Nephron (organoid): Measurements from ENCODE around the gene COL6A1.
A peak's percentile ranks its signal among the peaks of the same experiment; 100 is the strongest.

Source experiments
- H3K27ac Mint-ChIP-seq, 3 experiments: 2 replicates each; pipeline ENCODE4 v1.8.0; 2020; ENCODE audit warnings: mixed read lengths in 3 of 3, mild to moderate bottlenecking in 2 of 3, moderate library complexity in 1 of 3
- H3K27me3 Mint-ChIP-seq: 2 replicates; pipeline ENCODE4 v1.8.0; 2021; ENCODE audit warnings: low read depth, mild to moderate bottlenecking, moderate library complexity, mixed read lengths
- H3K36me3 Mint-ChIP-seq: 2 replicates; pipeline ENCODE4 v1.8.0; 2020; ENCODE audit warnings: low read depth, mixed read lengths
- H3K4me1 Mint-ChIP-seq: 2 replicates; pipeline ENCODE4 v1.8.0; 2020; ENCODE audit warnings: mixed read lengths
- H3K4me3 Mint-ChIP-seq, 3 experiments: 2 replicates each; pipeline ENCODE4 v1.8.0; 2020; ENCODE audit warnings: mild to moderate bottlenecking in 3 of 3, mixed read lengths in 3 of 3, moderate library complexity in 2 of 3
- H3K9me3 Mint-ChIP-seq: 2 replicates; pipeline ENCODE4 v1.8.0; 2020; ENCODE audit warnings: mixed read lengths
- TF ChIP-seq, protein P1 (sequence below), 3 experiments: fragments of 200-600 bp; sonication (generic); IDR thresholded peaks; one replicate each; pipeline ENCODE4 v1.5.0; 2021; ENCODE audit warnings: antibody characterized with exemption in 3 of 3; ENCODE audit not compliant: unreplicated experiment in 3 of 3

COL6A1 gene

DNA sequence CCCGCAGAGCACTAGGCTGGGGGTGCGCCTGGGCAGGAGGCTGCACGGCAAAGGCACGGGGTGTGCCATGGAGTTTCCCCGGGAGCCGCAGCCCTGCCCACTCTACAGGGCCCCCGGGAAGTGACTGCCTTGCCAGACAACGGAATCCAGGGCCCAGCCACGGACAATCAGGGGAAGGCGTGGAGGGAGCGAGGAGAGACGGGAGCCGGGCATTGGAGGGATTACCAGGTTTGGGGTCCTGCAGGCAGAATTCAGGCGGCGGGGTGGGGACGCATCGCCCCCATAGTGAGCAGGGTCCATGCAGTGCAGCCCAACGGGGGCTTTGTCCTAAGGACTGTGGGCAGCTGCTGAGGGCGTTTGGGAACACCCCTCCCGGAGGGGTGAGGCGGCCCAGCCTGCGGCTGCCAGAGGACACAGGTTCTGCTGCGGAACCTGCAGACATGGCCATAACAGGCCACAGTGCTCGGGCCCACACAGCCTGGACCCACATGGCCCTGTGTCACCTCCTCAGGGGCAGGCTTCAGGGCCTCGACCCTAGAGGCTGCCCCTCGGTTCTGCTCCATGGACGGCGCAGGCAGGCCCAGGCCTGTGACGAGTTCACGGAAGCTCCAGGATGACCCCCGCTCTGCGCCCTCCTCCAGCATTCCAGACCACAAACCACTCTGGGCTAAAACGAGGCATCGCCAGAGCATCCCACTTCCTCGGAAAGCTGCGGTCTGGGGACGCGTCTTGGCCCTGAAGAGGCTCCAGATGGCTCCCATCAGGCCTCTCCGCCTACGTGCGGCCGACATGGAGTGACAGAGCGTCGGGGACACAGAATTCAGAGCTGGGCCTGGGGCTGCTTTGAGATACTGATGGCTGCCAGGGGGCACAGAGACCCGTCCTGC lies 54.5 kb downstream of the COL6A1 start:
- TF ChIP-seq, protein P1, sequence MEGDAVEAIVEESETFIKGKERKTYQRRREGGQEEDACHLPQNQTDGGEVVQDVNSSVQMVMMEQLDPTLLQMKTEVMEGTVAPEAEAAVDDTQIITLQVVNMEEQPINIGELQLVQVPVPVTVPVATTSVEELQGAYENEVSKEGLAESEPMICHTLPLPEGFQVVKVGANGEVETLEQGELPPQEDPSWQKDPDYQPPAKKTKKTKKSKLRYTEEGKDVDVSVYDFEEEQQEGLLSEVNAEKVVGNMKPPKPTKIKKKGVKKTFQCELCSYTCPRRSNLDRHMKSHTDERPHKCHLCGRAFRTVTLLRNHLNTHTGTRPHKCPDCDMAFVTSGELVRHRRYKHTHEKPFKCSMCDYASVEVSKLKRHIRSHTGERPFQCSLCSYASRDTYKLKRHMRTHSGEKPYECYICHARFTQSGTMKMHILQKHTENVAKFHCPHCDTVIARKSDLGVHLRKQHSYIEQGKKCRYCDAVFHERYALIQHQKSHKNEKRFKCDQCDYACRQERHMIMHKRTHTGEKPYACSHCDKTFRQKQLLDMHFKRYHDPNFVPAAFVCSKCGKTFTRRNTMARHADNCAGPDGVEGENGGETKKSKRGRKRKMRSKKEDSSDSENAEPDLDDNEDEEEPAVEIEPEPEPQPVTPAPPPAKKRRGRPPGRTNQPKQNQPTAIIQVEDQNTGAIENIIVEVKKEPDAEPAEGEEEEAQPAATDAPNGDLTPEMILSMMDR (IDR thresholded peaks at IDR 0.05; ENCODE audit: unreplicated experiment in 3 of 3): no peak
- H3K9me3 Mint-ChIP-seq: peaks cover 6% of the 10 kb centered on the region

DNA sequence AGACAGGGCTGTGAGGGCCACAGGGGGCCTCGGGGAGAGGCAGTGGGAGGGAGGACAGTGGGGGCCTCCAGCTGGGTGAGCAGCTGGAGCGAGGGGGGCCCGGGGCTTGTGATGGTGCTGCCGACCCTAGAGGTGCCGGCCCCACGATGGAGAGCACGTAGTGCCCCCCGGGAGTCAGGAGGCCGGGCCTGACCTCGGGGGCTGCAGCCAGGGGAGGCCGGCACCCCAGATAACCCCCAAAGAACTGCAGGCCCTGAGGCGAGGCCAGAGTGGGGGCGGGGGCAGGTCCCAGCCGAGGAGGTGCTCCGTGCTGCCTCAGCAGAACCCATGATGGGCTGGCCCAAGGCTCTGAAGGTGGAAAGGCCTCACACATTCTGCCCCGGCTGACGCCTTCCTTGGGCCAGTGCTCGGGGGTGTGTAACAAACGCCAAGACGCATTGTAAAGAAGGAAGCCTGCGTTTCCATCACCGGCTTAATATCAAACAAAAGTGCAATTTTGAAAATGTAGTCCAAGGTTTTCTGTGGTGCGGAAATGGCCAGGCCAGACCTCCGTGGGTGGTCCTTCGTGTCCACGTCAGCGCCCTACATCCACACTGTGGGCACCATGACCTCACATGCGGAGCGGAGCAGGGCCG lies 55.2 kb downstream of the COL6A1 start:
- TF ChIP-seq, protein P1 (IDR thresholded peaks at IDR 0.05; ENCODE audit: unreplicated experiment in 3 of 3): no peak
- Mint-ChIP-seq H3K4me3 (peak overlapping the region in 1 of 3 experiments; percentile 28), H3K36me3 (no peaks in the 10 kb centered on the region), H3K27me3 (no peaks in the 10 kb centered on the region), H3K27ac (peak overlapping the region; percentile 92 to 98 (median 97)), H3K4me1 (peaks cover 29% of the 10 kb centered on the region), H3K9me3 (peaks cover 2% of the 10 kb centered on the region)

More for the DNA sequence above, 54.5 kb downstream of the COL6A1 start:
- peaks cover 23% of the 10 kb centered on the region for H3K4me1 Mint-ChIP-seq
- H3K27ac Mint-ChIP-seq: peak overlapping the region; percentile 92 to 98 (median 97)
- peak overlapping the region in 1 of 3 experiments; percentile 28 for H3K4me3 Mint-ChIP-seq
- no peaks in the 10 kb centered on the region for H3K36me3 Mint-ChIP-seq
- no peaks in the 10 kb centered on the region for H3K27me3 Mint-ChIP-seq

DNA sequence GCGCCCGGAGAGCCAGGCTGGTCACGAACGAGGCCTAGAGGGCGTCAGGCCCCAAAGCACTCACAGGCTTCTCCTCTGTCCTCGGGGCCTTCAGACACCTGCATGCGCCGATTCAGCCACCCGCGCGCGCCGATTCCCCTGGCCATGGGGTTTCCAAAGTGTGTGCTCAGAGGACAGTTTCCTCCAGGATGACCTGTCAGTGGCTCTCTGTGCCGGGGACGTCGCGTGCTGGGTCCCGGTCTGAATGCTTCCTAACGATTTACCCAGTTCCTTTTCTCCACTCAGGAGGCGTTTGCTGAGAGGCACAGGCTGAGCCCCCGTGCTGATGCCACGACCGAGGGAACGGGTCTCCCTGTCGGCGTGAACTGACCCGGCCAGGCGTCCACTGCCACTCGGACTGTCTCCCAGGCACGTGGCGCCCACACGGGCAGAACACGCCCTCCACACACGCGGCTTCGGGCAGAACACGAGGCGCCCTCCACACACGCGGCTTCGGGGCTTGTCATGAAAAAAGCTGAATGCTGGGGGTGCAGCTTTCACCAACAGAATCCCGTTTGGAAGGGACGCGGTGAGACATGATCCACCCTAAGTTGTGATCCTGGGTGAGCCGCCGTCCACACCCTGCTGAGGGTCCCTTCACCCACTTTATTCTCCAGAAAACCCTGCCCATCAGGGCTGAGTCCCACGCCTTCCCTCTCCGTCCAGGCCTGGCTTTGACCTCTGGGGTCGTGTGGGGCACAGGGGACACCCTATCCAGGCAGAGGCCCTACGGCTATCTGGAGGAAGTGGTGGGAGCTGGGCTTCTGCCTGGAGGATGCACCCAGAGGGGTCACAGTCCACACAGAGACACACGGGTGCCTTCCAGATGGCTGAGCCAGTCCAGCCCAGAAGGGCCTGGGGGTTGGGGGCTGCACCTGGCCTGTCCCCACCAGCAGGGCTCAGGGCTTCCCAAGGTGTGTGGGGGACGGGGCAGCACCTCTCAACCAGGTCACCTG lies 56.1 kb downstream of the COL6A1 start:
- H3K27ac Mint-ChIP-seq: peak overlapping the region in 2 of 3 experiments; percentile 70 to 76
- H3K36me3 Mint-ChIP-seq: no peaks in the 10 kb centered on the region
- H3K4me3 Mint-ChIP-seq: no peak overlapping the region
- peaks cover 25% of the 10 kb centered on the region for H3K4me1 Mint-ChIP-seq
- H3K27me3 Mint-ChIP-seq: no peaks in the 10 kb centered on the region
- H3K9me3 Mint-ChIP-seq: no peaks in the 10 kb centered on the region
- TF ChIP-seq, protein P1 (IDR thresholded peaks at IDR 0.05; ENCODE audit: unreplicated experiment in 3 of 3): no peak

DNA sequence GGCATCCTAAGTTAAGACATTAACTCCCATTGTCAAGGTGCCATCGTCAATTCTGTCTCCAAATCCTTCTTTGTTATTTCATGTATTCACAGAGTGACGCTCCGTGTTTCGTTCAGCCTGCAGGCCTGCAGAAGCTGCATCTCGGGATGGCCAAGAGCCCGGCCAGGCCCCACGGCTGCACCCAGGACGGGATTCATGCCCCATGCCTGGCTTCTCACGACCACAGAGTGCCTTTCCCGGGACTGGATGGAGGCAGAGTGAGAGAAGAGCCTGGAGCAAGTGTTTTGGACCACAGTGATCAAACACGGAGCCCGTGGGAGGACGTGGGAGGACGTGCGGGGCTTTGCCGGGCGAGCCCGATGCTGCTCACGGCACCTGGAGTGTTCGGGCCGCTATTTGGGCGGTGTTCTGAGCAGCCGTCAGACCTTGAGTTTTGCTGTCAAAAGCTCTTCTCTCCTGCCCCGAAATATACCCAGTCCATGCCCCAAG lies 56.8 kb downstream of the COL6A1 start:
- Mint-ChIP-seq H3K36me3 (no peaks in the 10 kb centered on the region), H3K4me3 (no peak overlapping the region), H3K9me3 (no peaks in the 10 kb centered on the region), H3K27ac (peak overlapping the region; percentile 53 to 76 (median 55)), H3K4me1 (peaks cover 24% of the 10 kb centered on the region), H3K27me3 (no peaks in the 10 kb centered on the region)
- TF ChIP-seq, protein P1 (IDR thresholded peaks at IDR 0.05; ENCODE audit: unreplicated experiment in 3 of 3): no peak

DNA sequence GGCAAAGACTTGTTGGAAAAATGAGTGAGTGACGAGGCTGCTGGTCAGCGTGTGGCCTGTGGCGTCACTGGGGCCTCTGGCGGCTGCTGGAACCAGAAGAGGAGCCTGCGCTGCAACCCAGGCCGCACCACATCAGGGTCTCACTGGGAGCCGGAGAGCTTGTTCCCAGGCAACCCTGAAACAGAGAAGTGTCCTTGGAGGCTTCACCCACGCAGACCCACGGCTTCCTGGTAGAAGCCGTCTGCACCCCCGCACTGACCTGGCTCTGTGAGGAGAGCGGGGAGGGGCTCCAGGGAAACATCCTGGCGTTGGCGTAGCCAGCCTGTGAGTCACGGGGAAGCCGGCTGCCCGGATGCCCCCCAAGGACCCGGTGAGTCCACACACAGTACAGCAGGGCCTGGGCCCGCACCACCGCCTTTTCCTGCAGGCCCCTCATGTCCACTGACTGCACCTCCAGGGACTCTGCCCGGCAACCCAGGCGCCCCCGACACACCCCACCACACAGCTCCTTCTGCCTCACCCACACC lies 57.4 kb downstream of the COL6A1 start:
- no peak overlapping the region for H3K4me3 Mint-ChIP-seq

More for the DNA sequence above, 57.4 kb downstream of the COL6A1 start:
- no peaks in the 10 kb centered on the region for H3K9me3 Mint-ChIP-seq
- no peaks in the 10 kb centered on the region for H3K36me3 Mint-ChIP-seq
- H3K4me1 Mint-ChIP-seq: peaks cover 24% of the 10 kb centered on the region
- TF ChIP-seq, protein P1 (IDR thresholded peaks at IDR 0.05; ENCODE audit: unreplicated experiment in 3 of 3): no peak
- H3K27me3 Mint-ChIP-seq: peaks cover under 1% of the 10 kb centered on the region
- H3K27ac Mint-ChIP-seq: peak overlapping the region in 2 of 3 experiments; percentile 60 to 76
